Left cardiac atrium (tissue), 4 donors: Measurements from ENCODE around the gene PMVK. TPM values are rescaled to one million over a fixed set of nuclear protein-coding genes. Genes with fewer than 3 reads are reported as not detected.
"Not testable (repeated sequence)": the region's sequence is repeated elsewhere in the genome, so short reads cannot be mapped to it uniquely, and the experiment has no call there.

Experiments
- ATAC-seq, 2 donors: fragments of 200-7000 bp; cut with Tn5 transposase; one replicate each; pipeline ENCODE4 v1.9.1; 2020; ENCODE audit warnings: mild to moderate bottlenecking in 2 of 2, moderate library complexity in 2 of 2
- DNase-seq: peaks from one replicate; pipeline ENCODE4 v3.0.0-alpha.2; 2020
- intact Hi-C, 2 donors: fragments of 100-400 bp; cut with DNase I; formaldehyde crosslinking; loops; one replicate each; pipeline versions ENCODE4 v1.14.1 to v1.15.1; 2022 to 2023
- total RNA-seq, 2 donors: library from RNA; stranded (reverse); fragmentation: NEBNext Ultra II Directional; extraction: Animal tissue kit (Norgen Biotek cat#: 25700); gene quantifications; one replicate each; pipeline ENCODE4 v1.2.1, GENCODE V29; 2021
- donor health status: DM: no; HTN: yes; CAD: no.
- donor health status: DM: no; HTN: yes; CAD: no; lungs with severe emphysema.
- donor health status: DM: yes; HTN: yes; CAD: no.
- donor health status: Dilated cardiomyopathy.

PMVK gene
- total RNA-seq, 2 donors from 2014 or later = 55.9 to 63.7 TPM

DNA sequence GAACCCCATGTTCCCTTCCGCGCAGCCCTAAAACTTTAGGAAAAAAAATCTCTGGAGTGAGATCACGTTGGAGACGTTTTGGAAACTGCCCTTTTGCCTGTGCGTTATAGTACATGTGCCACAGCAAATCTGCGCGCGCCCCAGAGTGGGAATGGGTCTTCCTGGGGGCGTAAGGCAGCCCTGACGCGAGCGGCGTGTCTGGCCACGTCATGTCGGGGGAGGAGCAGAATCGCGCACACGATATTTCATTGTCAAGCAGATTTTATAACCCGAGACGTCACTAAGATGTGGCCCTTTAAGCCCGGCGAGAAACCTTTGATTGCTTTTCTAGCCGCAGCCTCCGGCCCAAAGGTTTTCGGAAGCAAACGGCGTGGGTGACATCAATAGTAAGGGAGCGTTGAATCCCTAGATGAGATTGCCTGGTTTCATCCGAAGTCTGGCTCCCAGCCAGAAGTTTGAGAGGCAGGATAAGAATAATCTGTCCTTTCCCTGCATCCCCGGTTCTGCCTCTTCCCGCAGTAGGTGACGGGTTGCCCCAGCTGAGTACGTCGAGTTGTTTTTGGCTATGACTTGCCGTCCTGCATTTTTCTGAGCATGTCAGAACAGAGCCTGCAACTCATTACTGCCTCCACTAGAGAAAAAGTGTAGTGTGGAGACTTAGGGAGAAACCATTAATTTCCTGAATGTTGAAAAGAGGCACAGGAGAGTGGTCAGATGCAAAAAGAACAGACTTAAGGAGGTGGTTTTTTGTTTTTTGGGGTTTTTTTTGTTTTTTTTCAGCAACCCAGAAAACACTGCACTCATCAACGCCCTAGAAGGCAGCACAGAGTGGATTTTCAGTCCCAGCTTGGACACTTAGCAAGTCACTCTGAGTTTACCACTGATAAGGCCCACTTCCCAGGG lies 817 bp upstream of the PMVK start:
- ATAC-seq (peak; percentile 86 to 90), DNase-seq (peak; percentile 93)
- intact Hi-C loops = loop anchor here in 1 of 2 donors (2.0 kb wide), 1 partner anchor 25 kb away; no protein-coding TSS in a partner anchor

DNA sequence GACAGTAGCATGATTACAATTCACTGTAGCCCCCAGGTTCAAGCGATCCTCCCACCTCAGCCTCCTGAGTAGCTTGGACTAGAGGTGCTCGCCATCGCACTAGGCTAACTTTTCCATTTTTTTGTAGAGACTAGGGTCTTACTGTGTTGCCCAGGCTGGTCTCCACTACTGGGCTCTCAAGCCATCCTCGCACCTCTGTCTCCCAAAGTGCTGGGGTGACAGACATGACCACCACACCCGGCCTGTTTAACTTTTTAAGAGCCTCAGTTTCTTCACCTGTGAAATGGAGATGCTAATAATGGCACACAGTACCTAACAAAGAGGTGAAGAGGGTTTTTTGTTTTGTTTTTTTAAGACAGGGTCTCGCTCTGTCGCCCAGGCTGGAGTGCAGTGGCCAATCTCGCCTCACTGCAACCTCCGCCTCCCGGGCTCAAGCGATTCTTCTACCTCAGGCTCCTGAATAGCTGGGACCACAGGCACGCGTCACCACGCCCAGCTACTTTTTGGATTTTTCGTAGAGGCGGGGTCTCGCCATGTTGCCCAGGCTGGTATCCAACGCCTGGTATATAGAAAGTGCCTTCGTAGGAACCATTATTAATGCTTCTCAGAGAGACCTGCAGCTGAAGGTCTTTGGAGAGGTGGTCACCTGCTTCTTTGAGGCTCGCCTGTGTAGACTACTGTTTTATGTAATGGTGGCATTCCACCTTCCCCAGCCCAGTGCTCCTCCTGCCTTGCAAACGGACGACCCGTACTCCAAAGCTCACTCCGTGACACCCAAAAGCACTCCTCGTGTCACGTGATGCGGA lies 567 bp downstream of the PMVK start:
- ATAC-seq (no peak), DNase-seq (no peak)
- intact Hi-C loops = loop anchor here in 1 of 2 donors (2.0 kb wide), 1 partner anchor 23 kb away; no protein-coding TSS in a partner anchor

DNA sequence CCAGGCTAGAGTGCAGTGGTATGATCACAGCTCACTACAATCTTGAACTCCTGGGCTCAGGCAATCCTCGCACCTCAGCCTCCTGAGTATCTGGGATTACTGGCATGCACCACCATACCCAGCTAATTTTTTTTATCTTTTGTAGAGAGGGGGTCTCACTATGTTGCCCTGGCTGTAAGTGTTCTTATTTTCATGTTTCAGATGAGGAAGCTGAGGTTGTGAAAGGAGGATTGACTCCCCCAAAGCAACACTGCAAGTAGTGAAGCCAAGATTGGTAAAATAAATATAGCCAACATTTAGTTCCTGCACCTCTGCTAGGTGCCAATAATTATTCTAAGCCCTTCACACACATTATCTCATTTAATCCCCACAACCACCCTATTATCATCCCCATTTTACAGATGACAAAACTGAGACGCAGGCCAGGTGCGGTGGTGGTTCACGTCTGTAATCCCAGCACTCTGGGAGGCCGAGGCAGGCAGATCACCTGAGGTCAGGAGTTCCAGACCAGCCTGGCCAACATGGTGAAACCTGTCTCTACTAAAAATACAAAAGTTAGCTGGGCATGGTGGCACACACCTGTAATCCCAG lies 2.1 kb downstream of the PMVK start:
- intact Hi-C loops = no loop called here
- DNase-seq = no peak
- no peak for ATAC-seq

DNA sequence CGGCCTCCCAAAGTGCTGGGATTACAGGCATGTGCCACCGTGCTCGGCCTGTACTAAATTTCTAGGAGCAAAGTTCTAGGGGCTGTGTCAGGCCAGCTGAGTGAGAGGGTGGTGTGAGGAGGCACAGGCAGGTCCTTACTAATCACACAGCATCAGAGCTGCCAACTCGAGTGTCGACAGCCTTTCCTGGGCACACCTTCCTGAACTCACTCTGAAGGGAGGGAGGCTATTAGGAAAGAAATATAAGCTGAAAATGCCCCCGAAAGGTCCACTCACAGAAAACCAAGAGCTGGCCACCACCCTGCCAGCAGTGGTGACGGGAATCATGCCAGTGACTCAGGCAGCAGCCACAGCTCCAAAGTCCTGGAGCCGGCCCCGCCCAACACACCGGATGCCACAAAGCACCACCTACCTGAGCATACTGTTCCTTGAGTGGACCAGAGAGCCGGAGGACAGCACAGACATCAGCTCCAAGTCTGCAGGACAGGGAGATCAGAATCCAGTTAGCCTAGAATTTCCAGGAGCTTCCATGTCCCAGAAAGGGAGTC lies 4.5 kb downstream of the PMVK start:
- intact Hi-C loops = no loop called here
- no peak for DNase-seq

DNA sequence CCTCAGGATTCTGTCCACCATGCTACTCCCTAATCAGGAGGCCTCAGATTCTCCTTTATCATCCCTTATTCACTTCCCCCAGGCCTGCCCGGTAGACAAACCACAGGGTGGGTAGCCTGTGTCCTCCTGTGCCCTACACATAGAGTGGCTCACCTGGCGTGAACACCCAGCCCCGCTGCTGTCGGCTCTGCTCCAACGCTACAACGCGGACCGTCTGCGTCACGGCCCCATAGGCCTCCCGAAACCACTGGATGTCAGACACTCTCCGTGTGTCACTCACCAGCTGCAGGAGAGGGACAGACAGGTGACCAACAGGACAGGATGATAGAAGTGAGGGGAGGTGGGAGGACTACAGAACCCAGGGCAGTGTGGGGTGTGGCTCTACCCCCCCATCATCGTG lies 10.3 kb downstream of the PMVK start:
- ATAC-seq = no peak
- intact Hi-C loops = no loop called here
- DNase-seq = peak; percentile 1

More for the DNA sequence above, 4.5 kb downstream of the PMVK start:
- no peak for ATAC-seq

DNA sequence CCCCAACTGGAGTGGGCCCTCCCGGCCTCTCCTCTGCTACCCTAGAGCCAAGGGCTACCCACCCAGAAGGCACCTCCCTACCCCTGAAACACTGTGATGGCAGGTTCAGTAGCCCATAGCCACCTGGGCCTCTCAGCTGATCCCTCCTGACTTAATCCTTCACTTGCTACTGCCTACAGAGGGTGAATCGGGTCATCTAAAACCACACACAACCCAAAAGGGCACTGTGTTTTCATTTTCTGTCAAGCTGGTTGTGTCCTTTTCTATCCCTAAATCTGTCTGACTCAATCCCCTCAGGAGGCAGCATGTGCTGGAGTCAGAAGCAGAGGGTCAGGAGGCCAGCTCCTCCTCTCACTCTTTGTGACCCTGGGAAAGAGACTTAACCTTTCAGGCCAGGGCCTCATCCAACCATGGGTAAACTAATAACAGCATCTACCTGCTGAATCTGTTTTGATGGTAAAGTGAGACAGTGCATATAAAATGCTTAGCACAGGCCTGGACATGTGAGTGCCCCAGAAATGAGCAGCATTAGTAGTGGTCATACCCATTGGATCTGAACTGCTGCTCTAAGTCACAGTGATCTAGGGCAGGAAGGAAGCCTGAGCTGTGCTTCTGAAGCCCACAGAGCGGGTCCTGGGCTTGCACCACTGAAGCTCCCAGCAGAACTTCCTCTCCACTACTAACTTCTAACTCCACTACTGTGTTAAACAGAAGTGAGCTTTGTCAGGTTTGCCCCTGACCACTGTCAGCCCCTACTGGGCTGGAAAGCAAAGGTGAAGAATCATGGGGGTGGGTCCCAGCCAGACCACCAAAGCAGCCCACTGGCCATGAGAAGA lies 11.0 kb downstream of the PMVK start:
- DNase-seq = peak; percentile 4
- ATAC-seq = no peak
- intact Hi-C loops = no loop called here

DNA sequence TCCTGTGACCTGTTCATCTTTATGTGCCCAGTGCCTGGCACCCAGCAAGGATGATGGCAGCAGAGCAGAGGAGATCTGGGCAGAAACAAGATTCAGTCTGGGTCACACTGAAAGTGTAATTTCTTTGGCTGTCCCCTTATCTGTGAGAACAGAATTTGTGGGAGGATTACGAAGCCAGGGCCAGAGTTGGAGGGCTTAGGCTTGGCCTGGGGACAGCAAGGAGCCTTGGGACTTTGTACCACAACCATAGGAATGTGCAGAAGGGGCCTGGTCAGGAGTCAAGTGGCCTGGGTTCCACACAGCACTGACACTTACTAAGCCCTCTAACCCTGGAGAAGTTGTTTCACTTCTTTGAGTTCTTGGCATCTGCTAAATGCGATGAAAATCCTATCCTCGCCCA lies 12.8 kb downstream of the PMVK start:
- intact Hi-C loops = no loop called here
- DNase-seq (peak; percentile 8), ATAC-seq (no peak)

DNA sequence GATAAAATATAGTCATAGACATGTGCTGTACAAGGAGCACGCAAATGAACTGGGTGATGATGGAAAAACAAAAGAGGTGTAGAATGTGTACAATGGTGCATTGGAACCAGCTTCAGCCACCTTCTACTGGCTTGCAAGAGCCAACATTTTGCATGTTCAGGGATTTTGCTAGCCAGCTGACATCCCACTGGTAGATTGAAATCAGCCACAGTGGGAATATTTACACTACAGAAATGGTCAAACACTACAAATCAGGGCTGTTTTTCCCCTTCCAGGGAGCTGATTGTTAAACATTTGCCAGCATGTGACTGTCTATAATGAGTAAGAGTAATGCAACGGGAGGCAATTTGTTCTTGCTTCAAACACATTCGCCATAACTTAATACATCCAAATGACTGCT lies 23.2 kb downstream of the PMVK start:
- ATAC-seq = no peak
- no peak for DNase-seq
- intact Hi-C loops = loop anchor here in 1 of 2 donors (2.0 to 5.0 kb wide), 2 partner anchors 24 to 149 kb away; partner anchors contain the start of genes EFNA4 and PMVK

DNA sequence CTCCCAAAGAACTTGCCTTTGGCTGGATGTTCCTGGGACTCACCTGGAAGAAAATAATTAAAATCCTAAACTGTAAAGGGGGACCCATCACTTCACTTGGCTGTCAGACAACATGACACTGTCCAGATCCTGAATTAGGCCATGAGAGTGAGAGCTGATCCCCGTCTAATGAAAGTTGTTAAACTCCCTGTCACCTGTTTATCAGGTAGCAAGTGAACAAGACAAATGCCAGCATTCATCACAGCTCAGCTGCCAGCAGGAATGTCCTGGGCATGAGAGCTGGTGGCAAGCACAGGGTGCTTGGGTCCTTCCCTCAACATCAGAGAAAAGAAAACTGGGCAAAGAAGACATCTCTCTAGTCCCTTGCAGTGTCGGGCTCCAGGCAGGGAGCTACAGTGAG lies 23.8 kb downstream of the PMVK start:
- intact Hi-C loops = loop anchor here in 1 of 2 donors (2.0 to 5.0 kb wide), 2 partner anchors 24 to 150 kb away; partner anchors contain the start of genes EFNA4 and PMVK
- DNase-seq (no peak), ATAC-seq (peak; percentile 61 to 75)

DNA sequence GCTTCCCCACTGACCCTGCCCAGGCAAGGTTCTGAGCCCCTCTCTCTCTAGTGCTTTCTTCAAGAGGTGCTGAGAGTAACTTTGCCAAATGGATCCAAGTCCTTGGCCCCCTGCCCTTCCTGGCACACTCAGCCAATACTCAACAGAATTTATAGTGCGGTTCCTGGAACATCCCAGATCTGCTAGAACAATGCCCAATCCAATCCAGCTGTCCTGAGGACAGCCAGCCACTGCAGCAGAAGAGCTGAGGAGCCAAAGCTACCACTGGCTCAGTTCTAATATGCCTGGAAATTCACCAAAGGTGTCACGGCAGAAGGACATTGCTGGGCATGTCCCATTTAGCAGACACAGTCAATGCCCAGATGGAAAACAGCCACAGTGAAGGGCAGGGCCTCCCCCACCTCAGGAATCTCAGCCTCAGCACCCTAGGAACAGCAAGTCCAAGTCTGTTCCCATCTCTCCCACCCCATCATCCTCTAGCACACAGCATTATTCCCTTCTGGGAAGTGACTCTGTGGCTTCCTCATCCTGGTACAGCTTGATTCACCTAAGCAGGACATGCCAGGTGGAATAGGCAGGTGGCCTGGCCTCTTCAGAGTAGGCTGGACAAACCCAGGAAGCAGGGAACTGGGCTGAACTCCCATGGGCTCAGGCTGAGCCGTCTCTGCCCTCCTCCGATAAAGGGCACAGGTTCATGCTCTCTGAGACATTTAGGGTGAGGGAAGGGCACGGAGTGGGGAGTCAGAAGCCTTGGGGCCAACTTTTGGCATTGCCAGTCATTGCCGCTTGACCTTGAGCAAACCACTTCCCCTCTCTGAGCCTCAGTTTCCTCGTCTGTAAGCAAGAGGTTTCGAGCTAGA lies 24.6 kb downstream of the PMVK start:
- ATAC-seq = peak; percentile 69 to 87
- intact Hi-C loops = loop anchor here in 1 of 2 donors (2.0 to 5.0 kb wide), 2 partner anchors 25 to 150 kb away; partner anchors contain the start of genes EFNA4 and PMVK
- DNase-seq = peak; percentile 29

DNA sequence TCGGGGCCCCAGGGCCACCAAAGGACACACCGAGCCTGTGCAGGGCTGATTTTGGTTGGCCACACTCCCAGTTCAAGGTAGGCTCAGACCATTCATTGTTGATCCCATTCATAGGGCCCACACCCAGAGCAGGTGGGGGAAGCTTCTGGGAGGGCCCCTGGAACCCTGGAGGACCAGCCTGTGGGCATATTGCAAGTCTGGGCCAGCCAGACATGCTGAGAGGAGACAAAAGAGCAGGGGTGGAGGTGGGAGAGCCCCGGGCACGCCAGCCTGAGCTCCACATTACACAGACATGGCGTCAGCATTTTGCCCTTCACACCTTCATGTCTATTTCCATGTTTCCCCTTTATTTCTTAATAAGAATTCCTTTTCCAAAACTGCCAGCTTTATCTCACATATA lies 25.7 kb downstream of the PMVK start:
- intact Hi-C loops = loop anchor here in 1 of 2 donors (5.0 kb wide), 1 partner anchor 151 kb away; the partner anchor contains the start of gene EFNA4
- ATAC-seq = no peak
- no peak for DNase-seq

DNA sequence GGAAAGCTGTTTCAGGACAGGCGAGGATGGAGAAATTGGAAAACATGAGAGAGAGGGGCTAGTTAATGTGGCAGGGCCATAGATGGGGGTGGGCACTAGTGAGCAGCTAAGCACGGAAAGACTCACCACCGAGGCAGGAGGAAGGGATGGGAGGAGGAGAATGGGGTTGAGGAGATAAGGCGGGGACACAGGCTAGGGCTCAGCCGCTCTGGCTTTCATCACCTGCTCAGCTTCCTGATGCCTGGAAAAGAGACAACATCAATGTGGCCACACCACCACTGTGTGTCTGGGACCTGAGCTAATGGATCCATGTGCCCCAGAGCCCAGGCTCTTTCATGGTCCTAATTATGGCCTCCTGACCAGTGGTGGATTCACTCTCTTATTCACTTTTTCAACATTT lies 27.6 kb downstream of the PMVK start:
- DNase-seq (no peak), ATAC-seq (no peak)
- intact Hi-C loops = loop anchor here in 1 of 2 donors (10.0 kb wide), 1 partner anchor 126 kb away; the partner anchor contains the start of genes DCST1 and DCST2

DNA sequence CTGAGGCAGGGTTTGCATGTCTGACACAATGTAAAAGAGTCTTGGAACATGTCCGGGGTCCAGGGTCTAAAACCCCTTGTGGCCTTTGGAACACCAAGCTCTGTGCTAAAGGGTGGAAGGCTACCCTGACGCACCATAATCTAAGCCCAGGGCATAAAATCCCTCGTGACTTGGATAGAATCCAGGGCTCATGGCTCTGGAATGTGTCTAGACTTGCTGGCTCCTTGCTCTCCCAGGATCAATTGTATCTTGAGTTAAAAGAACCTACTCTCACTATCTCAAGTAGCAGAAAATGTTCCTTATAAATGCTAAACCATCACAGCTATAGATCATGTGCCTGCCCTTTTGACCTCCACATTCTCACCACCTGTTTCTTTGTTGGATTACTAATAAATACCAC lies 28.4 kb downstream of the PMVK start:
- not testable (repeated sequence) for DNase-seq

DNA sequence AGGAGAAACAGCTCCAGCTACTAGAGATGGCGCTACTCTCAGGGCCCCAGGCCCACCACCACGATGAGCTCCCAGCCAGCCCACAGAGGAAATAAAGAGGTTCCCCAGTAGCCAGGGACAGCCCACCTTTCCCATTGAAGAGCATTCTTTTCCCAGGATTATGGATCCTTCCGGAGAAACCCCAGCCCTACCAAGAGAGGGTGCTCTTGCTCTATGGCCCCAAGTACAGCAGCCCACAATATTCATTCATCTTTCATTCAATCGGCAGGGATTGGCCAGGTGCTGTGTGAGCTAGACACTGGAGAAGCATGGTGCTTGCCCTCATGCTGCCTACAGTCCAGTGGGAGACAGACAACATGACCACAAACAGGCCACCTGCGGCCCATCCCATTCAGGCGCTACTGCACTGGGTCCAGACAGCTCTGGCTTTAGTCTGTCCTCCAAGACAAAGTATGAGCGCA lies 29.9 kb downstream of the PMVK start:
- DNase-seq (no peak), ATAC-seq (peak in 1 of 2 donors; percentile 61)
- intact Hi-C loops = loop anchor here in 1 of 2 donors (2.0 to 10.0 kb wide), 2 partner anchors 38 to 128 kb away; partner anchors contain the start of genes DCST1 and DCST2

More for the DNA sequence above, 28.4 kb downstream of the PMVK start:
- intact Hi-C loops = loop anchor here in 1 of 2 donors (10.0 kb wide), 1 partner anchor 127 kb away; the partner anchor contains the start of genes DCST1 and DCST2
- ATAC-seq = not testable (repeated sequence)

DNA sequence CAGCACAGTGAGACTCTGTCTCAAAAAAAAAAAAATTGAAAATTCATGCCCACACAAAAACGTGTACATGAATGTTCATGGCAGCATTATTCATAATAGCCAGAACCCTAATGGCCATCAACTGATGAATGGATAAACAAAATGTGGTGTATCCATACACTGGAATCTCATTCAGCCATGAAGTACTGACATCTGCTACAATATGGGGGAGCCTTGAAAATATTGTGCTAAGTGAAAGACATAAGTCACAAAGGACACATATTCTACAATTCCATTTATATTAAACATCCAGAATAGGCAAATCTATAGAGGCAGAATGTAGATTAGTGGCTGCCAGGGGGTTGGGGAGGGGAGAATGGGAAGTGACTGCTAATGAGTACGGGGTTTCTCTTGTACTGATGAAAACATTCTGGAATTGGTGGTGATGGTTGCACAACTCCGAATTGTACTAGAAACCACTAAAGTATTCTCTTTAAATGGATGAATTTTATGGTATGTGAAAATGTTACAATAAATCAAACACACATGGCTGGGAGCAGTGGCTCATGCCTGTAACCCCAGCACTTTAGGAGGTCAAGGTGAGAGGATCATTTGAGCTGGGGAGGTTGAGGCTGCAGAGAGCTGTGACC lies 33.5 kb downstream of the PMVK start:
- intact Hi-C loops = loop anchor here in 1 of 2 donors (10.0 kb wide), 1 partner anchor 132 kb away; the partner anchor contains the start of genes DCST1 and DCST2
- ATAC-seq = no peak
- DNase-seq = no peak

DNA sequence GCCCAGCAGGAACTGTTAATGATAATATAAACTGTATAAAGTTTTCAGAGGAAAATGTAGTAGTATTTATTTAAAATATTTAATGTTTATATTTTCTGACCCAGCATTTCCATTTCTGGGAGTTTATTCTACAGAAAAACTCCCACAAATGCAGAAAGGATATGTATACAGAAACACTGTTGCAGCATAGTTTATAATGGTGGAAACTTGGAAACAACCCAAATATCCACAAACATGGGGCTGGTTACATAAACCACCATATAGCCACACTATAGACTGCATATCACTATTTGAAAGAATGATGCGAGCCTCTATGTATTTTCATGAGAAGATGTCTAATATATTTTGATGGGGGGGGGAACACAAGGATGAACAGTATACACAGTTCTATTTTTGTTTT lies 34.9 kb downstream of the PMVK start:
- DNase-seq = no peak
- ATAC-seq = no peak
- intact Hi-C loops = loop anchor here in 1 of 2 donors (10.0 kb wide), 1 partner anchor 133 kb away; the partner anchor contains the start of genes DCST1 and DCST2
